GM19455 (cell line): ENCODE data around the gene HBEGF.

Source experiments
- ATAC-seq: cut with Tn5 transposase; IDR thresholded peaks from one replicate; pipeline ENCODE4 v1.9.1; 2021; ENCODE audit not compliant: unreplicated experiment

HBEGF gene

GRCh38 chr5:140346348-140347221, at the start of gene HBEGF:
Gene HBEGF, minus strand, starts transcription at chr5:140346603. Its CDS starts 275 bp downstream, at chr5:140346328.
- ATAC-seq, result peak; percentile 81

GRCh38 chr5:140393738-140394137, 47.3 kb upstream of the HBEGF start:
- no peak for ATAC-seq

GRCh38 chr5:140391732-140392131, 45.3 kb upstream of the HBEGF start:
- ATAC-seq, result no peak

- ATAC-seq, result no peak
Measured at GRCh38 chr5:140391312-140391711, 44.9 kb upstream of the HBEGF start.

- ATAC-seq, result no peak
Measured at GRCh38 chr5:140388052-140388451, 41.6 kb upstream of the HBEGF start.

GRCh38 chr5:140383300-140383699, 36.9 kb upstream of the HBEGF start:
- ATAC-seq, result no peak

- ATAC-seq, result no peak
Measured at GRCh38 chr5:140382866-140383265, 36.5 kb upstream of the HBEGF start.

GRCh38 chr5:140381972-140382371, 35.6 kb upstream of the HBEGF start:
- ATAC-seq, result no peak

- no peak for ATAC-seq
Measured at GRCh38 chr5:140381351-140381750, 34.9 kb upstream of the HBEGF start.

GRCh38 chr5:140372971-140373487, 26.6 kb upstream of the HBEGF start:
- ATAC-seq, result no peak

GRCh38 chr5:140371356-140372151, 25.2 kb upstream of the HBEGF start:
- no peak for ATAC-seq

- ATAC-seq, result no peak
Measured at GRCh38 chr5:140367256-140368013, 21.0 kb upstream of the HBEGF start.

GRCh38 chr5:140366589-140367255, 20.3 kb upstream of the HBEGF start:
- ATAC-seq, result no peak

GRCh38 chr5:140365941-140366340, 19.5 kb upstream of the HBEGF start:
- no peak for ATAC-seq

- ATAC-seq, result no peak
Measured at GRCh38 chr5:140365282-140365681, 18.9 kb upstream of the HBEGF start.

- ATAC-seq, result no peak
Measured at GRCh38 chr5:140364472-140364765, 18.0 kb upstream of the HBEGF start.

- ATAC-seq, result no peak
Measured at GRCh38 chr5:140363631-140364471, 17.4 kb upstream of the HBEGF start.

- peak; percentile 93 for ATAC-seq
Measured at GRCh38 chr5:140362875-140363630, 16.6 kb upstream of the HBEGF start.

GRCh38 chr5:140362311-140362710, 15.9 kb upstream of the HBEGF start:
- no peak for ATAC-seq
